GM18867 (cell line): Measurements from ENCODE around the gene PRRT3.
"Not testable (repeated sequence)": the region's sequence is repeated elsewhere in the genome, so short reads cannot be mapped to it uniquely, and the experiment has no call there.

ENCODE experiments used
- ATAC-seq: cut with Tn5 transposase; IDR thresholded peaks from one replicate; pipeline ENCODE4 v1.9.1; 2021; ENCODE audit warnings: mild to moderate bottlenecking, moderate library complexity; ENCODE audit not compliant: unreplicated experiment

The PRRT3 gene

DNA sequence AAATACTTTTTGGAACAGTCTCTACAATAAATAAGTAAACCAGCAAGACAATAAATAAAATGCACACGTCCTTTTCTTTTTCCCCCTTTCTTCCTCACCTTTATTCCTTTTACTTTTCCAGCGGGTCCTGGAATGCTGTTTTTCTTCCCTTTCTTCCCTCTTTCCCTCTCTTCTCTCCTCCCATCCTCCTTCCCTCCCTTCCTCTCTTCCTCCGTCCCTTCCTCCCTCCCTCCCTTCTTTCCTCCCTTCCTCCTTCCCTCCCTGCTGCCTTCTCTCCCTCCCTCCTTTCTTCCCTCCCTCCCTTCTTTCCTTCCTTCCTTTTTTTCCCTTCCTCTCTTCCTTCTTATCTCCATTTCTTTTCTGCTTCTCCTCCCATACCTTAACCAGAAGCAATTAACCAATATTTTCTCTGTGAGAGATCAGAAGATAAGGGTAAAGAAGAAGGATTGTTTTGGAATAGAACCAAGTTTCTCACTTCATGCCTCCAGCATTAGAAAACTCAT is 52.9 kb downstream of the PRRT3 start:
- no peak for ATAC-seq

GRCh38 chr3:9898467-9899241 is 53.6 kb downstream of the PRRT3 start:
- no peak for ATAC-seq

DNA sequence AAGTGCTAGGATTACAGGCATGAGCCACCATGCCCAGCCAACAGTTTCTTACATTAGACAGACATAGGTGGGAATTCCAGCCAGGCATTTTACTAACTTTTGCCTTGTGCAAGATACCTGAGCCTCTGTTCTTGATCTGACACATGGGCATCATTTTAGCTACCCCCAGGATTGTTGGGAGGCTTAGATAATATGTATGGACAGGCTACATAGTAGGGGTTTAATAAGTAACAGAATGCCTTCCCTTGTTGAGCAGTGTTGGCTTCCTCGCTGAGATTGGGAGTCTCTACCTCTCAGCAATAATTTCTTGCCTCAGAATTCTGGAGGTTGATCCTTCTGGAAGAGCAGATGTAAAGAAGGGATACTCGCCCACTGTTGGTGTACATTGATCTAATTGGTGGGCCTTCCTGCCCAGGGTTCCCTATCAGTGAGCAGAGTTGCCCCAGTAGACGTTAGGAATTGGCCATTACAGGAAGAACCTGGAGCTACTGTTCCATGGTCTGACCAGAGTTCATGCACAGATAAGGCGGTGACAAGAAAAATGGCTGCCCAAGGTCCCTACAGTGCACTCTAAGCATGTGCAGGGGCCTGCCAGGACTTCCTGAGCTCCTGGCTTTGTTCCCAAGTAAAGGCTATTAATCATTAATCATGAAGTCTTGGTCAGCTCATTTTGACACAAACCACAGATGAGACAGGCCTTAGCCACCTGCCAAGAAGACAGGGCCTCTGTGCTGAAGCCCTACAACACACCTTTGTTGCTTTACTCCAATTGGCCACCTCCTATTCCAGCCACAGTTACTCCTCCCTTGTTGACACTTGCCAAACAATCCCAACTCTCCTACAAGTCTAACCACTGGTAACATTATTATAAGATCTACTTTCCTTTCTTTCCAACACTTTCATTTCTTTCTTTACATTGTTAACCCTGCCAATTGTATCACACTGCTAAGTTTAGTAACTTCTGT is 54.5 kb downstream of the PRRT3 start:
- ATAC-seq, result no peak

DNA sequence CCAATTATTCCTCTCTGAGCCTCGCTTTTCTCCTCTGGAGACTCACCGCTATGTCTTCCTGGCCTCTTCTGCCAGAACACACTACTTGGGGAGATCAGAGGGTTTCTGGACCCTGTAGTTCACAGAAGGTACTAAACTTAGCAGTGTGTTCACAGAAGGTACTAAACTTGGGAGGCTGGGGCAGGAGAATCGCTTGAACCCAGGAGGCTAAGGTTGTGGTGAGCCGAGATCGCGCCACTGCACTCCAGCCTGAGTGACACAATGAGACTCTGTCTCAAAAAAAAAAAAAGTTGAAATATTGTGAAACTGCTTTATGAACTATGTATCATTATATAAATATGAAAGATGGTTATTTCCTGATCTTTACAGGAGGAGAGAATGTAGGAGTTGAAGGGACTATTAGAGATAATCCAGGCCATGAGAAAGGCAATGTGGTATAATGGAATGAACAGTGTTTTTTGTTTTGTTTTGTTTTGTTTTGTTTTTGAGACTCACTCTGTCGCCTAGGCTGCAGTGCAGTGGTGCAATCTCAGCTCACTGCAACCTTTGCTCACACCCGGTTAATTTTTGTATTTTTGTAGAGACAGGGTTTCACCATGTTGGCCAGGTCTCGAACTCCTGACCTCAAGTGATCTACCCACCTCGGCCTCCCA is 55.3 kb downstream of the PRRT3 start:
- not testable (repeated sequence) for ATAC-seq

GRCh38 chr3:9895715-9896114 is 56.5 kb downstream of the PRRT3 start:
- ATAC-seq, result not testable (repeated sequence)
